ENCODE results near the gene NKX6-2. TPM values are rescaled to one million over a fixed set of nuclear protein-coding genes. Genes with fewer than 3 reads are reported as not detected.
"Not testable (repeated sequence)": the region's sequence is repeated elsewhere in the genome, so short reads cannot be mapped to it uniquely, and the experiment has no call there.

Gene NKX6-2
- total RNA-seq, 2 donors from 2014 or later = 2.1 TPM; not detected in 1

DNA sequence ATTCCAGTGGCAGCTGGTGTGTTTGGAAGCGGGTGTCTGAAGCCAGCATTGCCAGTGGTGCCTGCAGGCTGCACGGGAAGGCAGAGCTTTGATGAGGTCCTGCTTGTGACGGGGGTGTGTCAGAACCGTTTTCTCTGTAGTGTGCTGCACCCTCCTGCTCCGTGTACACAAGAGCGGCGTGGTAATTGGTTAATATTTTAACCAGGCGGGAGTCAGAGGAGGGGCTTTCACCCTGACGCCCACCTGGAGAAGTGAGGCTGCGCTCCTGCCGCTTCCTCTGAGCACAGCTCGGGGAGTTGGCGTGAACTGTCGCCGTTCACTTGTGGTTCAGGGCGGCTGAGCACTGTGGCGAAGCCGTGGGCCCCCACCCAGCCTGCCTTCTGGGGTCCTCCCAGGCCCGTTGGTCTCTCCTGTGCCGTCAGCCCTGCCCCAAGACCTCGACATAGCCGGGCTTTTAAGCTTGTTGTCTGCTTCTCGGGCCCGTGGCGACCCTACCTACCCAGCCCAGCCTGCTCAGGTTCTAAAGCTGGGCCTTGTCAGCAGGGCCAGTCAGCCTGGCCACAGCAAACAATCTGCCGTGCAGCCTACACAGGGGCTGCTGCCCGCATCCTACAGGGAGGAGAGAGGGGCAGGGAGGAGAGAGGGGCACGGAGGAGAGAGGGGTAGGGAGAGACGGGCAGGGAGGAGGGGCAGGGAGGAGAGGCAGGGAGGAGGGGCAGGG is 11.6 kb downstream of the NKX6-2 start:
- H3K27ac ChIP-seq = peak overlapping the region in 2 of 4 donors; percentile 70 to 72
- intact Hi-C loops (cut with DNase I) = no loop called here
- no peak overlapping the region for H3K4me3 ChIP-seq
- ATAC-seq (no peak), DNase-seq (peak in 1 of 4 donors; percentile 32)
- 64 to 76% methylated on average over 16 to 27 of the region's 29 CpGs for WGBS, 2 donors
- no peaks in the 10 kb centered on the region for H3K36me3 ChIP-seq (replicated peaks in 1 of 2; ENCODE audit: insufficient read depth in 1 of 2, low read depth in 2 of 2)
- H3K27me3 ChIP-seq = no peaks in the 10 kb centered on the region
- no peak for TF ChIP-seq POLR2A (IDR thresholded peaks at IDR 0.05)
- no peak for TF ChIP-seq CTCF (IDR thresholded peaks at IDR 0.05)
- H3K4me1 ChIP-seq = peaks cover 5% of the 10 kb centered on the region
- no peaks in the 10 kb centered on the region for H3K9me3 ChIP-seq

DNA sequence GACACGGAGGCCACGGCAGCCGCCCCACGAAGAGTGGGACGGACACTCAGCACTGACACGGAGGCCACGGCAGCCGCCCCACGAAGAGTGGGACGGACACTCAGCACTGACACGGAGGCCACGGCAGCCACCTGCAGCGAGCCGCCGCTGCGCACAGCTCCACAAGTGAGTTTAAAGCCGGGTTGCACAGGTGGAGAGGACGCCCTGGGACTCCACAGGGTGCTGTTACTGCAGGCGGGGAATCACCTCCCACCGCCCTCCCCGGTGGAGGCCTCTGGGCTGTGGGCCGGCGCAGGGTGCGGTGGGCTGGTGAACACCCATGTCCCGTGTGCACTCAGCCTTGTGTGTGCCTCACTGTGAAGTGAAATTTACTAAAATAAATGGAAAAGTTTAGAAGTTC is 13.1 kb downstream of the NKX6-2 start:
- ATAC-seq; intact Hi-C loops (cut with DNase I): not testable (repeated sequence)

GRCh38 chr10:132770061-132771021 is 15.6 kb downstream of the NKX6-2 start:
- no peaks in the 10 kb centered on the region for H3K36me3 ChIP-seq (replicated peaks in 1 of 2; ENCODE audit: insufficient read depth in 1 of 2, low read depth in 2 of 2)
- intact Hi-C loops (cut with DNase I) = no loop called here
- TF ChIP-seq CTCF (IDR thresholded peaks at IDR 0.05) (no peak), POLR2A (IDR thresholded peaks at IDR 0.05) (no peak)
- DNase-seq (no peak), ATAC-seq (no peak)
- no peaks in the 10 kb centered on the region for H3K27me3 ChIP-seq
- H3K4me3 ChIP-seq = no peak overlapping the region
- H3K27ac ChIP-seq = no peak overlapping the region
- WGBS, 2 donors = 97 to 98% methylated on average over 25 to 38 of the region's 45 CpGs
- no peaks in the 10 kb centered on the region for H3K9me3 ChIP-seq
- peaks cover 1% of the 10 kb centered on the region for H3K4me1 ChIP-seq

More for the DNA sequence above, 13.1 kb downstream of the NKX6-2 start:
- H3K4me3 ChIP-seq; H3K4me1 ChIP-seq; H3K9me3 ChIP-seq; DNase-seq; H3K27ac ChIP-seq; H3K27me3 ChIP-seq; H3K36me3 ChIP-seq (replicated peaks in 1 of 2; ENCODE audit: insufficient read depth in 1 of 2, low read depth in 2 of 2): not testable (repeated sequence)
- WGBS, 2 donors = 94 to 96% methylated on average over 7 to 17 of the region's 25 CpGs

- H3K4me1 ChIP-seq = no peaks in the 10 kb centered on the region
- TF ChIP-seq CTCF (IDR thresholded peaks at IDR 0.05) (no peak), POLR2A (IDR thresholded peaks at IDR 0.05) (no peak)
- H3K4me3 ChIP-seq = no peak overlapping the region
- WGBS, 2 donors = 95 to 97% methylated on average over 25 to 39 of the region's 41 CpGs
- intact Hi-C loops (cut with DNase I) = no loop called here
- DNase-seq (no peak), ATAC-seq (no peak)
- H3K27me3 ChIP-seq = no peaks in the 10 kb centered on the region
- H3K9me3 ChIP-seq = no peaks in the 10 kb centered on the region
- no peaks in the 10 kb centered on the region for H3K36me3 ChIP-seq (replicated peaks in 1 of 2; ENCODE audit: insufficient read depth in 1 of 2, low read depth in 2 of 2)
- no peak overlapping the region for H3K27ac ChIP-seq
These were observed 17.4 kb downstream of the NKX6-2 start for GRCh38 chr10:132768346-132769248.
